ENCODE measurements around the gene FSHR.

The FSHR gene

GRCh38 chr2:49029406-49029805, 124.9 kb downstream of the FSHR start:
- DNase-seq (ENCODE audit: low spot score): no peak

- no peak for DNase-seq (ENCODE audit: low spot score)
Observed at GRCh38 chr2:49028101-49028500, 126.2 kb downstream of the FSHR start.

DNA sequence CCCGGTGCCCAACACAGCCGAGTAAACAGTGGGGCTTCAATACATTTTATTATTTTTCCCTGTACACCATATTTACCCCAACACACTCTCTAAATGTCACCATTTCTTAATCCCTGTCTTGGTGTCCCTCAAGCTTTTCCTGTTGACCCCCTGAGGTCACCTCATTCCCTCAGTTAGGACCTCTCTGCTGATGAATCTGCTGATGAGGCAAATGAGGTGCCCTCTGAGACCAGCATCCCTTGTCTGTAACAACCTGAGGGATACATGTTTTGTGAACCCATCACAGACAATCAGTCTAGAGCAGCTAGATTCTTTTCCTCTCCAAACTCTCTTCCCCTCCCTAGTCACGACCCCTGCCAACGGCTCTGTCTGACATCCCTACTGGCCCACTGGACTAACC, 127.6 kb downstream of the FSHR start:
- DNase-seq (ENCODE audit: low spot score): no peak

DNA sequence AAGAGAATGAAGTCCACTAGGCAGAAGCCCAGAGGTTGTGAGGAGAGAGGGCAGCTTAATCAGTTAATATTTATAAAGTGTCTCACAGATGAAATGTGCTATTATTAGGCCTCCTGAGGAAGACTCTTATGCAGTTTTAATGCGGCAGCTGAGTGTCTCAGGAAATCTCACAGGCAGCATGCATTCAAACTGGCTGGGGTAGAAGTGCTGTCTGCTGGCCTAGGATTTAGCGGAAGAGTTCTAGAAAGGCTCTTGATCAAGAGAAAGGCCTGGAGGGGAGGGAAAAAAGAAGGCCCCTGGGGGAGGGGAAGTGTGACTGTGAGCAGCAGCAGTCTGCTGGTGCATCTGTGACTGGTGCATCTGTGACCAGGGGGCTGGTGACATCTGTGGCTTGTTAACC, 133.0 kb downstream of the FSHR start:
- no peak for DNase-seq (ENCODE audit: low spot score)

- DNase-seq (ENCODE audit: low spot score): no peak
Observed at GRCh38 chr2:49005261-49005660, 149.1 kb downstream of the FSHR start.

- DNase-seq (ENCODE audit: low spot score): no peak
Observed at GRCh38 chr2:49004036-49004626, 150.2 kb downstream of the FSHR start.

DNA sequence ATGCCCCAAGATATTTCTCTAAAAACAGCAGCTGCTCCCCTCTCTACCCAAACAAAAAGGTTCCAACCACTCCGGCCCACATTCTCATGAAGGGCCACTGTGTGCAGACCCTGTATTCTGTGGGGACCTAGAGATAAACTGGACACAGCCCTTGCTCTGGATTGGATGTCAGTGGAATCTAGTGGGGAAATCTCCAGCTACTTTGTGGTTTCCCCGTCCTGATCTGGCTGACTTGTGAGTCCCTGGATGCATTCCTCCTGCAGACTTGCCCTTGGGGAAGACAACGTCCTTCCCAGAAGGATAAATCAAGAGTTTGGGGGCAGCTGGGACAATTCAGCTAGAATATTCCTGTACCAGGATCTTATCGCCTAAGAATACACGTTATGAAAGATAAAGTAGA, 151.1 kb downstream of the FSHR start:
- no peak for DNase-seq (ENCODE audit: low spot score)

GRCh38 chr2:49002750-49003149, 151.6 kb downstream of the FSHR start:
- DNase-seq (ENCODE audit: low spot score): no peak

GRCh38 chr2:49000695-49001094, 153.6 kb downstream of the FSHR start:
- no peak for DNase-seq (ENCODE audit: low spot score)

DNA sequence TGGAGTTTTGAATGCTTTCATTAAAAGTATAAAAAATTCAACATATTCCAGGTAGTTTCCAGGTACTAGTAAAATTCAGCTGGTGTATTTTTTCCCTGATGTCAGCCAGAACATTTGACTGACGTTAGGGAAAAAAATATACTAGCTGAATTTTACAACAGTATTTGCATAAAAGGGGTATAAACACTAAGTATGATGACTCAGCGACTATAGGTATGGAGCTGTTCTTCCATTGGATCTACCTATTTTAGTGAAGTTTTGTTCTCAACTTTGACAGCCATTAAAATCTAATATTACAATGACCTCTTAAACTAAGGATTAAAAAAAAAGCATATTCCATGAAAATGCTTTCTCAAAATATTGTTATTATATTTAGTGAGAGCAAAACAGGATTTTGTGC, 155.9 kb downstream of the FSHR start:
- no peak for DNase-seq (ENCODE audit: low spot score)

DNA sequence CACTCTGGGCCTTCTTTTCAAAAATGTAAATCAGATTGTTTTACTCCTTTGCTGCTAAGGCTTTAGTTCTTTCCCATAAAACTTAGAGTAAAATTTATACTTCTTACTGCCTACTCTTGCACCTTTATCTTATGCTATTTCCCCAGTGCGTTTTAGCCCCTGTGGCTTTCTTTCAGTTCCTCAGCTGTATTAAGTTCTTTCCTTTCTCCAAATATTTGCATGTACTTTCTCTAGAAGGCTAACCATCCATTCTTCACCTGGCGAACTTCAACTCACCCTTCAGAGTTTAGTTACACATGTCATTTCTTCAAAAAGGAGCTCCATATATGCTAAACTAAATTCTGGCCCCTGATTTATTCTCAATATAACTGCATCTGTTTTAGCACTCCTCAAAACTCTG, 160.7 kb downstream of the FSHR start:
- DNase-seq (ENCODE audit: low spot score): no peak

GRCh38 chr2:48991415-48992131, 162.7 kb downstream of the FSHR start:
- no peak for DNase-seq (ENCODE audit: low spot score)

DNA sequence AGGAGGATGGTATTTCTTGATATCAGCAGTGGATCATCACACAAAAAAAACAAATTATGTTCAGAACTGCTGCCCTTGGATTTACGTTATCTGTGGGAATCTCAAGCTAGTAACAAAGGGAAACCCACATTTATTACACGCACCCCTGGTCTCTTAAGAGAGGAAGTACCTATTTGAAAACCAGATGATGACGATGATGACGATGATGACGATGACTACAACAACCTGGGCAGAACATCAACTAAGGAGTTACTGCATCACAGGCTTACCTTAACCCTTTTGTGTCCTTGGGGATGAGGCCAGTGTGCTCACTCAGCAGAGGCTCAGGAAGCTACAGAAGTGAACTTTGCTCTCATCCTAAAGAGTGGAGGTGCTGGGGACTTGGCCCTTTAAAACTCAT, 169.4 kb downstream of the FSHR start:
- DNase-seq (ENCODE audit: low spot score): no peak

- DNase-seq (ENCODE audit: low spot score): no peak
Observed at GRCh38 chr2:48983551-48983950, 170.8 kb downstream of the FSHR start.

- DNase-seq (ENCODE audit: low spot score): no peak
Observed at GRCh38 chr2:48982887-48983435, 171.4 kb downstream of the FSHR start.

DNA sequence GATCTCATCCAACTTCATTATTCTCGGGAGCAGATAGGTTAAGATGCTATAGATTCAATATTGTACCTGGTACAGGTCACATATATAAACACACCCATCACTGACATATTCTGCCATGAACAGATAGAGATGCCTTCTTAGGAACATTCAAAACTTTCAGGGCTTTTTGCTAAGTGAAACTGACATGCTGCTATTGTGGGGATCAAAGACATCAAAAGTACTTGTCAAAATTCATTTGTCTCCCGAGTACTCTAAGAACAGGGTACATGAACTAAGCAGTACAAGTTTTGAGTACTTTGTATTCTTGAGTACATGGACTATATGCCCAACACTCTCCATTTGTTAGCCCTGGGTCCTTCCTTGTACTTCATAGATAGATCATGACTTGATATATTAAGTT, 173.5 kb downstream of the FSHR start:
- no peak for DNase-seq (ENCODE audit: low spot score)

DNA sequence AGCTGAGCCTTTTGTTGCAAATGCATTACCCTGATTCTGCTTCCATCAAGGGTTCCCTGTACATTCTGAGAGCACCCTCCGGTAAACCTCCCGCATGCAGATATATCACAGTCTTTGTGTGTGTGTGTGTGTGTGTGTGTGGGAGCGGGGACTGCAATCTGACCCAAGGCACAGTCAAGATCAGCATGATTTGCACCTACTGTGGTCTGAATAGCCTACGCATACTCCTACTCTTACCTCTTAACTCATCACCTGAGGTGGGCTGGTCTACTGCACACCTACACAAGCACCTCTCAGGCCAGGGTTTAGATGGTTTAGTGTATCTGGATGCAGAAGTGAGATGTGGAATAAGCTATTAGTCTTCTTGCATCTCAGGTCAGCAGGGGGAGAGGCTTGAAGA, 174.6 kb downstream of the FSHR start:
- no peak for DNase-seq (ENCODE audit: low spot score)

DNA sequence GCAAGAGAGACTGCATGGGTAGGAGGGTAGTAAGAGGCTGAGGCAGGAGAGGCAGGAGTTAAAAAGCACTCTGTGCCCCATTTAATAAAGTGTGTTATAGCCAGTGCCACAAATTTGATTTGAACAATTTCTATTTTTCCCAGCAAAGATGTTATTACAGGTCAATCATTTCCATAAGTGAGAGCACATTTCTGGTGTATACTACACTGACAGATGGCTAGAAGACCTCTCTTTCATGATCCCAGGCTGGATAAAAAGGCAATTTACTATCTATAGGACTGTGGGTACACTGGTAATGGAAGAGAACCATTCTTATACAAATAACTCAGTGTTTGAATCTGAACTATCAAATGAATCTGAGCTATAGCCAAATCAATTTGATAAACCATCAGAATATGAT, 176.2 kb downstream of the FSHR start:
- DNase-seq (ENCODE audit: low spot score): no peak

- DNase-seq (ENCODE audit: low spot score): no peak
Observed at GRCh38 chr2:48971801-48972200, 182.5 kb downstream of the FSHR start.

DNA sequence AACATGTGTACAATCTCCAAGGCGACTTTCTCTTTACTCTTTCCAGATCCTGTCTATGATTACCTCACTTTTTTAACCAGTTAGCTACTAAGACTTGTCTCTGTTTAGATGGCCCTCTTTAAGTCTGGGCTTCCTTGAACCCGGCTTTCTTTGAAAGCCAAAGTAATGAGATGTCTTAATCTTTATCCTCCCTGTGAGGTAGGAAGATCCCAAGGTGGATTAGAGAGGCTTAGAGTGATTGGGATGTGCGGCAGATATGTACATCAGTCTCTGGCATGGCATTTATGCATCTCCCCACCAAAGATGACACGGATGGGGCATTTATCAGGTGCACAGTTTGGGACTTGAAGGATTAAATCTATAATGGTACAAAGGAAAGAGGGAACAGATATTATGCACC, 186.3 kb downstream of the FSHR start:
- no peak for DNase-seq (ENCODE audit: low spot score)

GRCh38 chr2:48965204-48965603, 189.1 kb downstream of the FSHR start:
- no peak for DNase-seq (ENCODE audit: low spot score)

- DNase-seq (ENCODE audit: low spot score): no peak
Observed at GRCh38 chr2:48961009-48961408, 193.3 kb downstream of the FSHR start.

- no peak for DNase-seq (ENCODE audit: low spot score)
Observed at GRCh38 chr2:48954935-48955334, 199.4 kb downstream of the FSHR start.

GRCh38 chr2:48954311-48954710, 200.0 kb downstream of the FSHR start:
- no peak for DNase-seq (ENCODE audit: low spot score)

All from SW480 (cell line).